ENCODE data around the gene POLR3A.
"Not testable (repeated sequence)": the region's sequence is repeated elsewhere in the genome, so short reads cannot be mapped to it uniquely, and the experiment has no call there.

POLR3A gene

GRCh38 chr10:78070726-78071125 lies 41.4 kb upstream of the POLR3A start:
- no peak for TF ChIP-seq CTCF (IDR thresholded peaks at IDR 0.05; ENCODE audit: low read depth, low read length, missing control alignments)
- in situ Hi-C loops (cut with HindIII; ENCODE audit: low sequenced_read_pairs), result no loop called here
- no peak overlapping the region for H3K4me3 ChIP-seq (ENCODE audit: low read depth, low read length)
- DNase-seq (ENCODE audit: low read depth), result no peak

DNA sequence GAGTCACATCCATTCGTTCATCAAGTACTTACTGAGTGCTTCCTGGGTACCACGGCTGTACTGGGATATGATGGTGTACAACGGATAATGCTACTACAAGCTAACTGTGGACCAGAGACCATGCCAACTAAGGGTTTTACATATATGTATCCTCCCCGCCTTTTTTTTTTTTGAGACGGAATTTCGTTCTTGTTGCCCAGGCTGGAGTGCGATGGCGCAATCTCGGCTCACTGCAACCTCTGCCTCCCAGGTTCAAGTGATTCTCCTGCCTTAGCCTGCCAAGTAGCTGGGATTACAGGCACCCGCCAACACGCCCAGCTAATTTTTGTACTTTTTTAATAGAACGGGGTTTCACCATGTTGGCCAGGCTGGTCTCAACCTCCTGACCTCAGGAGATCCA lies 40.7 kb upstream of the POLR3A start:
- DNase-seq (ENCODE audit: low read depth); in situ Hi-C loops (cut with HindIII; ENCODE audit: low sequenced_read_pairs); H3K4me3 ChIP-seq (ENCODE audit: low read depth, low read length): not testable (repeated sequence)

DNA sequence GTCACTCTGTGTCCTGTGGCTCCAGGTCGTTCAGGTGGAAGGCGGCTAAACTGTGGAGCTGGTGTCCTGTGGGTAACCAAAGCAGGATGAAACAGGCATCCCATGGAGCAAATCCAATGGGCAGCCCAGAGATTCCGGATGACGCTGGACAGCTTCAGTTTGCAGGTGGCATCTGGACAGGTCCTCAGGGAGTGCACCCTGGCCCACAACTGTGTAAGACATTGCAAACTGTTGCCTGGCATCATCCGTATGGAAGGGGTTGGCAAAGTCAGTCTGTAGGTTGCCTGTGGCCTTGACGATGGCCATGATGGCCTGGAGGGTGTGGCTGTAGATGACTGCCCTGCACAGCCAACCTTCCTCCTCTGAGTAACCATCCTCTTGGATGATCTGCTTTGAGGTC lies 39.8 kb upstream of the POLR3A start:
- no peak overlapping the region for H3K4me3 ChIP-seq (ENCODE audit: low read depth, low read length)
- DNase-seq (ENCODE audit: low read depth), result no peak
- TF ChIP-seq CTCF (IDR thresholded peaks at IDR 0.05; ENCODE audit: low read depth, low read length, missing control alignments), result no peak
- in situ Hi-C loops (cut with HindIII; ENCODE audit: low sequenced_read_pairs), result no loop called here

- H3K4me3 ChIP-seq (ENCODE audit: low read depth, low read length), result no peak overlapping the region
- no peak for DNase-seq (ENCODE audit: low read depth)
- TF ChIP-seq CTCF (IDR thresholded peaks at IDR 0.05; ENCODE audit: low read depth, low read length, missing control alignments), result no peak
- in situ Hi-C loops (cut with HindIII; ENCODE audit: low sequenced_read_pairs), result no loop called here
These were observed 37.6 kb upstream of the POLR3A start for GRCh38 chr10:78066728-78067430.

GRCh38 chr10:78066012-78066411 lies 36.7 kb upstream of the POLR3A start:
- no peak overlapping the region for H3K4me3 ChIP-seq (ENCODE audit: low read depth, low read length)
- DNase-seq (ENCODE audit: low read depth), result no peak
- TF ChIP-seq CTCF (IDR thresholded peaks at IDR 0.05; ENCODE audit: low read depth, low read length, missing control alignments), result no peak
- in situ Hi-C loops (cut with HindIII; ENCODE audit: low sequenced_read_pairs), result no loop called here

GRCh38 chr10:78065611-78066010 lies 36.3 kb upstream of the POLR3A start:
- no peak for DNase-seq (ENCODE audit: low read depth)
- H3K4me3 ChIP-seq (ENCODE audit: low read depth, low read length), result no peak overlapping the region
- in situ Hi-C loops (cut with HindIII; ENCODE audit: low sequenced_read_pairs), result no loop called here
- no peak for TF ChIP-seq CTCF (IDR thresholded peaks at IDR 0.05; ENCODE audit: low read depth, low read length, missing control alignments)

DNA sequence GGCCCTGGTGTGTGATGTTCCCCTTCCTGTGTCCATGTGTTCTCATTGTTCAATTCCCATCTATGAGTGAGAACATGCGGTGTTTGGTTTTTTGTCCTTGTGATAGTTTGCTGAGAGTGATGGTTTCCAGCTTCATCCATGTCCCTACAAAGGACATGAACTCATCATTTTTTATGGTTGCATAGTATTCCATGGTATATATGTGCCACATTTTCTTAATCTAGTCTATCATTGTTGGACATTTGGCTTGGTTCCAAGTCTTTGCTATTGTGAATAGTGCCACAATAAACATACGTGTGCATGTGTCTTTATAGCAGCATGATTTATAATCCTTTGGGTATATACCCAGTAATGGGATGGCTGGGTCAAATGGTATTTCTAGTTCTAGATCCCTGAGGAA lies 35.6 kb upstream of the POLR3A start:
- DNase-seq (ENCODE audit: low read depth); H3K4me3 ChIP-seq (ENCODE audit: low read depth, low read length); in situ Hi-C loops (cut with HindIII; ENCODE audit: low sequenced_read_pairs): not testable (repeated sequence)

GRCh38 chr10:78063236-78063635 lies 33.9 kb upstream of the POLR3A start:
- in situ Hi-C loops (cut with HindIII; ENCODE audit: low sequenced_read_pairs), result no loop called here
- DNase-seq (ENCODE audit: low read depth), result no peak
- TF ChIP-seq CTCF (IDR thresholded peaks at IDR 0.05; ENCODE audit: low read depth, low read length, missing control alignments), result no peak
- H3K4me3 ChIP-seq (ENCODE audit: low read depth, low read length), result no peak overlapping the region

All from astrocyte of the cerebellum (primary cell).